CD4-positive, CD25-positive, alpha-beta regulatory T cell (primary cell): ENCODE results near the gene KIFC3. TPM values are rescaled to one million over a fixed set of nuclear protein-coding genes. Genes with fewer than 3 reads are reported as not detected.

Experiments
- ATAC-seq, 2 donors: fragments of 150-1000 bp; cut with Tn5 transposase; one replicate each; pipeline ENCODE4 v1.10.0; 2021; ENCODE audit warnings: low read depth in 2 of 2, moderate number of reproducible peaks in 2 of 2, moderate library complexity in 1 of 2
- DNase-seq, 3 donors: peaks; one replicate each; pipeline versions ENCODE4 v3.0.0 to v3.0.0-alpha.2; 2012 to 2022; ENCODE audit warnings: mixed read lengths in 1 of 3
- H3K27ac ChIP-seq: one replicate; pipeline ENCODE4 v1.7.0; 2013; ENCODE audit warnings: mild to moderate bottlenecking, low read length; ENCODE audit not compliant: insufficient read depth, poor library complexity, severe bottlenecking
- H3K27me3 ChIP-seq: one replicate; pipeline ENCODE4 v1.7.0; 2013; ENCODE audit warnings: low read length; ENCODE audit not compliant: control insufficient read depth, insufficient read depth
- H3K36me3 ChIP-seq: one replicate; pipeline ENCODE4 v1.7.0; 2013; ENCODE audit warnings: mild to moderate bottlenecking, low read length, moderate library complexity; ENCODE audit not compliant: control insufficient read depth, insufficient read depth
- H3K4me1 ChIP-seq: 2 replicates; pipeline ENCODE4 v1.7.0; 2013; ENCODE audit warnings: mild to moderate bottlenecking, low read length; ENCODE audit not compliant: insufficient read depth, control insufficient read depth, poor library complexity, severe bottlenecking
- H3K4me3 ChIP-seq: one replicate; pipeline ENCODE4 v1.7.0; 2013; ENCODE audit warnings: low read depth, mild to moderate bottlenecking, low read length, moderate library complexity
- H3K9me3 ChIP-seq, 2 experiments: 1 replicate in 1 of 2; 2 replicates in 1 of 2; pipeline ENCODE4 v1.7.0; 2013; ENCODE audit warnings: low read length in 2 of 2, mild to moderate bottlenecking in 1 of 2, moderate library complexity in 1 of 2; ENCODE audit not compliant: control insufficient read depth in 2 of 2
- H3K27ac Mint-ChIP-seq, 3 donors: one replicate each; pipeline ENCODE4 v1.8.0; 2020 to 2022; ENCODE audit warnings: mild to moderate bottlenecking in 3 of 3, mixed read lengths in 3 of 3, moderate library complexity in 2 of 3
- H3K27me3 Mint-ChIP-seq: one replicate; pipeline ENCODE4 v1.8.0; 2022; ENCODE audit warnings: mild to moderate bottlenecking, mixed read lengths
- H3K36me3 Mint-ChIP-seq: one replicate; pipeline ENCODE4 v1.8.0; 2020; ENCODE audit warnings: mixed read lengths
- H3K4me1 Mint-ChIP-seq, 4 donors: one replicate each; pipeline ENCODE4 v1.8.0; 2020 to 2022; ENCODE audit warnings: mixed read lengths in 4 of 4, mild to moderate bottlenecking in 1 of 4
- H3K4me3 Mint-ChIP-seq, 4 donors: one replicate each; pipeline ENCODE4 v1.8.0; 2020 to 2022; ENCODE audit warnings: mild to moderate bottlenecking in 4 of 4, mixed read lengths in 4 of 4, moderate library complexity in 3 of 4
- H3K9me3 Mint-ChIP-seq, 7 donors: one replicate each; pipeline ENCODE4 v1.8.0; 2020 to 2022; ENCODE audit warnings: mixed read lengths in 7 of 7, mild to moderate bottlenecking in 3 of 7, moderate library complexity in 2 of 7
- polyA plus RNA-seq, 4 donors: library from polyadenylated mRNA; unstranded; fragments of 300-500 nt; fragmentation: Illumina TruSeq; gene quantifications; one replicate each; pipeline ENCODE4 v1.2.3, GENCODE V29; 2021
- total RNA-seq: library from RNA; stranded (reverse); gene quantifications from one replicate; pipeline ENCODE4 v1.2.3, GENCODE V29; 2022

Gene KIFC3
- total and polyA plus RNA-seq, 5 donors from 2014 or later = 1.2 TPM; not detected in 4

DNA sequence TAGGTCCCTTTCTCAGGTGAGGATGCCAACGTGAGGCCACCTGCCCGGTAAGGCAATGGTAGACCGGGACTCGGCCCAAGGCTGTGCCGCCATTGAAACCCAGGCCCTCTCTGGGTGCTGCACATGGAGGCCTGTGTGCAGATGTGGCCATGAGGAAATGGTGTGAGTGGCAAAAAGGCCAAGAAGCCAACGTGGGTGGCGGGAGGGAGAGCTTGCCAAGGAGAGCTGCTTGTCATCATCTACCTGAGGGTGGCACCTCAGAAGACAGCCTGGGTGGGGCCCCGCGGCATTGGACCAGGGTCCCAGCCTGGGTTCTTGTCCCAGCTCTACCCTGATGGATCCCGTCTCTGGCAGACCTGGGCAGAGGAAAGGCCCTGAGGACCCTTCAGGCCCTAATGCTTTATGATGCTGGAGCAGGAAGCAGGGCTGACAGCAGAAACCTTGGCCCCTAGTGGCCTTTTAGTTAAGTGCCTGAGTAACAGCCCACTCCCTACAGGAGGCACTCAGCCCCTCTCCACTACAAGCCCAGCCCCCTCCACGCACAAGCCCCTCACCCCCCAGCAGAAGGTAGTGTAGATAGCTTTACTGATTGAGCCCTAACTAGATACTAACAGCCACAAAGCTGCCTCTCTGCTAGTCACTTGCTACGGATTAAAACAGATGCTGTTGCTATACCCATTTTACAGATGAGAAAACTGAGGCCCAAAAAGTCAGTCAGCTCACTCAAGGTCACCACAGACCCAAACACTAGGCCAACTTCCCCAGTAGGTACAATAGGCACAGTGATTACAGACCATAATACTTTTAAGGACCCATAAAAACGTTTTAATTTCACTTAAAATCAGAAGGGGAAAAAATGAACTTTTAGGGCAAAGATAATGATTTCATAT lies 26.2 kb upstream of the KIFC3 start:
- no peaks in the 10 kb centered on the region for H3K27me3 ChIP-seq
- no peak overlapping the region for H3K27ac ChIP-seq
- no peak overlapping the region for H3K4me3 ChIP-seq
- Mint-ChIP-seq H3K4me1 (no peaks in the 10 kb centered on the region), H3K9me3 (peaks cover 0 to 2% (median 0%) of the 10 kb centered on the region in 7 donors), H3K36me3 (no peaks in the 10 kb centered on the region), H3K27me3 (peaks cover 11% of the 10 kb centered on the region), H3K27ac (no peak overlapping the region), H3K4me3 (no peak overlapping the region)
- H3K4me1 ChIP-seq = no peaks in the 10 kb centered on the region
- ATAC-seq (no peak), DNase-seq (no peak)
- H3K9me3 ChIP-seq = no peaks in the 10 kb centered on the region
- H3K36me3 ChIP-seq = no peaks in the 10 kb centered on the region

DNA sequence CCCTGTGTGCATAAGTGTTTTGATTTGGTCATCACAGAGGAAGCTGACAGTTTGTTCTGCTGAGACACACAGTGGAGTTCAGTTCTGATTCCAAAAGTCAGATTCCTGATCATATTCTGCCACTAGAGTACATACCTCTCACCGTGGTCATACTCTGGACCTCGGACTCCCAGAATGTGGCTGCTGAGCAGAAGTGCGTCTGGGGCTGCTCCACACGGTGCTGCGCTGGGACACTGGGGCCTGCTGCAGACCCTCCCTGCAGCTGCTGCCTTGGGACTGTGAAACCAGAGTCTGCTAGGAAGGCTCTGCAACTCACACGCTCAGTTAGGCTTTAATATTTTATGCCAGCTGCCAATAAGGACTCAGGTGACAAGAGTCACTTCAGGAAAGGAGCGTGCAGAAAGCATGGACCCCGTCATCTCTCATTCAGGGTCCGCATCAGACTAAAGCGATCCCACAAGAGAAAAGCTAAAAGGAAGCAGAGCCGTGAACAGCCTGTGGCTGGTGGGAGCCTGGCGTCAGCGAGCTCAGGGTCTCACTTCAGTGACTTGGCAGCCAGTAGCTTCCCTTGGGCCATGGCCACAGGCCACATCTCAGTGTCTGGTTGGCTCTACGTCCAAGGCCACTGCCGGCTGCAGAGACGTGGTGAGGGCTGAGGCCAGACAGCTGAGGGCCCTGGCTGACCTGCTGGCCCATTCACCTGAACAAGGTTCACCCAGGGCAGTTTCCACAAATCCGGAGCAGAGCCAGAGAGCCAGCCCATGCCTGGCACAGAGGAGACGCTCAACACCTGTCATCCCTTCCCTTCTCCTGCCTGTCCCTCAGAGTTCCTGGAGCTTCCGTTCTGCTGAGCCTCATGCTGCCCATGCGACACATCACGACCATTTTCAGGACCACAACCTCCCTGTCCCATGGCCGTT lies 24.7 kb upstream of the KIFC3 start:
- Mint-ChIP-seq H3K36me3 (no peaks in the 10 kb centered on the region), H3K9me3 (no peaks in the 10 kb centered on the region), H3K4me1 (no peaks in the 10 kb centered on the region), H3K27me3 (peaks cover 10% of the 10 kb centered on the region), H3K4me3 (no peak overlapping the region), H3K27ac (no peak overlapping the region)
- ATAC-seq (no peak), DNase-seq (no peak)
- no peaks in the 10 kb centered on the region for H3K9me3 ChIP-seq
- no peaks in the 10 kb centered on the region for H3K27me3 ChIP-seq
- H3K36me3 ChIP-seq = no peaks in the 10 kb centered on the region
- no peaks in the 10 kb centered on the region for H3K4me1 ChIP-seq
- H3K4me3 ChIP-seq = no peak overlapping the region
- no peak overlapping the region for H3K27ac ChIP-seq

DNA sequence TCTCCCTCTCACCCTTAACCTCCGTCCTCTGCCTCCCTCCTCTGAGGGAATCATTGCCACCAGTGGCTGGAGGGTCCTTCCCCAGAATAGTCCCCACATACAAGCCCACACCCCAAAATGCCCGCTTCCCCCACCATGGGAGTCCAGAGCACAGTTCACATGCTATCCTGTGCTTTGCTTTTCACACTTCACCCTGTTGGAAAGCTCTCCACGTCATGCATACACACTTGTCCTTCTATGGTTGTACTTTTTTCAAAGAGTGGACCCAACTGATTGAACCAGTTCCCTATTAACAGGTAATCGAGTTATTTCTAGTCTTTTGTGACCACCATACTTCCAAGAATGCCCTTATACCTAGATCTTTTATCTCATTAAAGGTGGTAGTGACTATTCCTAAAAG lies 23.8 kb upstream of the KIFC3 start:
- Histone ChIP-seq H3K4me3 (no peak overlapping the region), H3K36me3 (no peaks in the 10 kb centered on the region), H3K9me3 (no peaks in the 10 kb centered on the region), H3K27ac (no peak overlapping the region), H3K27me3 (no peaks in the 10 kb centered on the region), H3K4me1 (no peaks in the 10 kb centered on the region)
- no peak for DNase-seq
- no peak for ATAC-seq
- H3K36me3 Mint-ChIP-seq = no peaks in the 10 kb centered on the region
- no peaks in the 10 kb centered on the region for H3K4me1 Mint-ChIP-seq
- H3K9me3 Mint-ChIP-seq = no peaks in the 10 kb centered on the region
- peaks cover 14% of the 10 kb centered on the region for H3K27me3 Mint-ChIP-seq
- no peak overlapping the region for H3K4me3 Mint-ChIP-seq
- no peak overlapping the region for H3K27ac Mint-ChIP-seq

DNA sequence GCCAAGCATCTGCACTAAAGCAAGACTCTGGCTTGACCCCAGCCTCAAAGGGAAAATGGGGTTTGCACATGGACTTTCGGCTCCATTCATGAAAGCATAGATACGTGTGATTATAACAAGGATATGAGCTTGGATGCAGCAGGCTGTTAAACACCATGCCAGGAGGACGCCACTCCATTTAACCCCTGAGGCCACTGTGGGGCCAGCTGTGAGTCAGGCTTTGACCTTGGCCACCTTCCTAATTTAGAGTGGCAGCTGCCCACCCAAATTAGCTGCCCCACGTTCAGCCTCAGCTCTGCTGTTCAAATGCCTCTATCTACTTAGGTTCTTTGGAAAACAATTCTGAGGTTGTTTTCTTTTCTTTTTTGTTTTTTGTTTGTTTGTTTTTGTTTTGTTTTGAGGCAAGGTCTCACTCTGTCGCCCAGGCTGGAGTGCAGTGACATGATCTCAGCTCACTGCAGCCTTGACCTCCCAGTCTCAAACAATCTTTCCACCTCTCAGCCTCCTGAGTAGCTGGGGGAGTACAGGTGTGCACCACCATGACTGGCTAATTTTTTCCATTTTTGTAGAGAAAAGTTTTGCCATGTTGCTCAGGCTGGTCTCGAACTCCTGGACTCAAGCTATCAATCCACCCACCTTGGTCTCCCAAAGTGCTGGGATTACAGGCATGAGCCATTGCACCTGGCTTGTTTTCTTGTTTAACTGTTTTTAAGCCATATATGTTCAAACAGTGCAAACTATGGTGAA lies 23.2 kb upstream of the KIFC3 start:
- no peaks in the 10 kb centered on the region for H3K4me1 Mint-ChIP-seq
- Histone ChIP-seq H3K27ac (no peak overlapping the region), H3K27me3 (no peaks in the 10 kb centered on the region), H3K4me1 (no peaks in the 10 kb centered on the region), H3K36me3 (no peaks in the 10 kb centered on the region), H3K9me3 (no peaks in the 10 kb centered on the region), H3K4me3 (no peak overlapping the region)
- no peak overlapping the region for H3K27ac Mint-ChIP-seq
- no peaks in the 10 kb centered on the region for H3K36me3 Mint-ChIP-seq
- no peak for ATAC-seq
- no peak for DNase-seq
- no peak overlapping the region for H3K4me3 Mint-ChIP-seq
- H3K27me3 Mint-ChIP-seq = peaks cover 14% of the 10 kb centered on the region
- H3K9me3 Mint-ChIP-seq = no peaks in the 10 kb centered on the region

DNA sequence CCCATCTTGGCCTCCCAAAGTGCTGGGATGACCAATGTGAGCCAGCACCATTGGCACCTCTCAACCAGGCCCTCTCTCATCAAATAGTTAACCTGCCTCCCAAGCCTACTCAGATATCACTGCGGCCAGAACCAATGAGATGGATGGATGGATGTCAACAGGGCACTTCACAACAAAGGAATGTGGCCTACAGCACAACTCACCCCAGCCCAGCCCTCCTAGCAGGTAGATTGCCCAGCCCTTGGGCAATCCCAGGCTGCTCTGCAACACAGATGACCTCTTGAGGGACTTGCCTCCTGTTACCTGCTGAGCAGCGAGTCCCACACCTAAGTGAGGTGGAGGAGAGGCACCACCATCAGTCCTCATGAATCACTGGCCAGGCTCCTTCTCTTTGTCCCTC lies 22.6 kb upstream of the KIFC3 start:
- no peaks in the 10 kb centered on the region for H3K9me3 Mint-ChIP-seq
- no peaks in the 10 kb centered on the region for H3K27me3 ChIP-seq
- ATAC-seq (no peak), DNase-seq (no peak)
- no peak overlapping the region for H3K4me3 ChIP-seq
- peaks cover 14% of the 10 kb centered on the region for H3K27me3 Mint-ChIP-seq
- H3K27ac ChIP-seq = no peak overlapping the region
- no peak overlapping the region for H3K27ac Mint-ChIP-seq
- H3K36me3 Mint-ChIP-seq = no peaks in the 10 kb centered on the region
- no peaks in the 10 kb centered on the region for H3K9me3 ChIP-seq
- H3K4me1 Mint-ChIP-seq = no peaks in the 10 kb centered on the region
- no peaks in the 10 kb centered on the region for H3K36me3 ChIP-seq
- H3K4me1 ChIP-seq = no peaks in the 10 kb centered on the region
- H3K4me3 Mint-ChIP-seq = no peak overlapping the region

DNA sequence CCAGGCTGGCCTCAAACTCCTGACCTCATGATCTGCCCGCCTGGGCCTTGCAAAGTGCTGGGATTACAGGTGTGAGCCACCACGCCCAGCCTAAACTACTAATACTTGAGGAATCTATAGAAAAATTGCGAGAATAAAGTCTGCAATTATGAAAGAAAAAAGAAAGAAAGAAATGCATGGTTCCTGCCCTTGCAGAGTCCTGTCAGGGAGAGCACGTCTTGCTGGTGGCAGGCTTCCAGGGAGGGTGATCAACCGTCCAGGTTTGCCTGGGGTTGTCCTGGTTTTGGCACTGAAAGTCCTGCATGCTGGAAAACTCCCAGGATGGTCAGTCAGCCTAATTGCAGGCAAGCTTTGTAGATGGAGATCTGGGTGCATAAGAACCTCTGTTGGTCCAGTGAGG lies 21.5 kb upstream of the KIFC3 start:
- H3K4me3 ChIP-seq = no peak overlapping the region
- Mint-ChIP-seq H3K4me1 (no peaks in the 10 kb centered on the region), H3K4me3 (no peak overlapping the region), H3K27me3 (peaks cover 9% of the 10 kb centered on the region), H3K36me3 (no peaks in the 10 kb centered on the region), H3K9me3 (no peaks in the 10 kb centered on the region), H3K27ac (no peak overlapping the region)
- no peak for DNase-seq
- no peaks in the 10 kb centered on the region for H3K27me3 ChIP-seq
- no peaks in the 10 kb centered on the region for H3K9me3 ChIP-seq
- no peak for ATAC-seq
- no peak overlapping the region for H3K27ac ChIP-seq
- H3K4me1 ChIP-seq = no peaks in the 10 kb centered on the region
- no peaks in the 10 kb centered on the region for H3K36me3 ChIP-seq

DNA sequence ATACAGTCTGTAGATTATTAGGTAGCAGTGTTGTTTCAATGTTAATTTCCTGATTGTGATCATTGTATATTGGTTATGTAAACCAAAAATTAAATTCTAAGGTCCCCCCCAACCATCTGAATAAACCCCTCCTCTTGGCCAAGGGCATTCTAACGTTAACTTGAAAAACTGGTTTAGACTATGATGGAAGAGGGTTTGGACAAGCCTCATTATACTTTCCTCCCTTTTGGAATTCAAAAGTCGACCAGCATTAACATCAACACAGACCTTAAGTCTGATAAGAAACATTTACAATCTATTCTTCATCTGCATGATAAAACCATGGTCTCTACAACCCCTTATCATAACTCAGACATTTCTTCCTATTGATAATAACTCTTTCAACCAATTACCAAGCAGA lies 20.6 kb upstream of the KIFC3 start:
- Histone ChIP-seq H3K4me3 (no peak overlapping the region), H3K27me3 (no peaks in the 10 kb centered on the region), H3K27ac (no peak overlapping the region), H3K36me3 (no peaks in the 10 kb centered on the region), H3K9me3 (no peaks in the 10 kb centered on the region), H3K4me1 (no peaks in the 10 kb centered on the region)
- DNase-seq (no peak), ATAC-seq (no peak)
- Mint-ChIP-seq H3K4me3 (no peak overlapping the region), H3K9me3 (no peaks in the 10 kb centered on the region), H3K27ac (no peak overlapping the region), H3K4me1 (no peaks in the 10 kb centered on the region), H3K27me3 (peaks cover 9% of the 10 kb centered on the region), H3K36me3 (no peaks in the 10 kb centered on the region)
